K562 (cell line): ENCODE measurements around the gene SDK1. TPM values are rescaled to one million over a fixed set of nuclear protein-coding genes. Genes with fewer than 3 reads are reported as not detected.

Experiments
- ATAC-seq: fragments of 200-7000 bp; cut with Tn5 transposase; 3 replicates; pipeline ENCODE4 v1.9.1; 2020; ENCODE audit warnings: moderate library complexity
- BruUV-seq: library from RNA; stranded (reverse); fragments of 400-500 nt; replicated peaks from 2 replicates; lab custom pipeline; 2021; lab: Mats Ljungman, UMichigan
- CTCF ChIA-PET: fragments of 300-600 bp; formaldehyde crosslinking; extraction: SDS; loops from one replicate; lab custom pipeline; 2021; ENCODE audit warnings: low intra/inter-chr PET ratio; lab: Yijun Ruan, JAX
- POLR2A ChIA-PET: fragments of 300-600, 350-650 bp; sonication (Branson Sonifier 250); formaldehyde crosslinking; extraction: SDS; loops from one replicate; lab custom pipeline; 2021; ENCODE audit warnings: antibody characterized with exemption, inconsistent platforms; lab: Yijun Ruan, JAX
- DNase-seq, 4 experiments: peaks; one replicate each; pipeline versions ENCODE4 v3.0.0 to v3.0.0-alpha.2; 2011 to 2018; ENCODE audit warnings: low spot score in 3 of 4, mixed read lengths in 3 of 4; ENCODE audit errors: extremely low read depth in 1 of 4
- FAIRE-seq: peaks from 2 replicates; lab custom pipeline; 2011; peaks lifted over from hg19 to GRCh38; lab: Jason Lieb, UNC
- H2AFZ ChIP-seq: 2 replicates; pipeline ENCODE4 v1.6.0; 2011; ENCODE audit warnings: low read depth, low read length, control low read depth, inconsistent platforms
- H3K27ac ChIP-seq: fragments of 200-600 bp; 3 replicates; pipeline ENCODE4 v1.8.0; 2011; ENCODE audit warnings: low read depth, mild to moderate bottlenecking, control low read depth, inconsistent platforms, low read length, moderate library complexity, mixed read lengths; ENCODE audit errors: extremely low read depth
- H3K27me3 ChIP-seq, 2 experiments: fragments of 300-600 bp in 1 of 2; 2 replicates in 1 of 2; 3 replicates in 1 of 2; pipeline versions ENCODE4 v1.6.0 to v1.8.0; 2011; ENCODE audit warnings: inconsistent platforms in 2 of 2, low read length in 2 of 2, mild to moderate bottlenecking in 1 of 2, mixed read lengths in 1 of 2, moderate library complexity in 1 of 2; ENCODE audit not compliant: control insufficient read depth in 2 of 2, insufficient read depth in 2 of 2
- H3K36me3 ChIP-seq: fragments of 300-600 bp; 3 replicates; pipeline ENCODE4 v1.8.0; 2011; ENCODE audit warnings: mild to moderate bottlenecking, low read length, inconsistent platforms; ENCODE audit not compliant: control insufficient read depth, insufficient read depth
- H3K4me1 ChIP-seq, 2 experiments: fragments of 200-600 bp in 1 of 2; replicated peaks in 1 of 2; 2 replicates in 1 of 2; 3 replicates in 1 of 2; pipeline versions ENCODE4 v1.5.1 to v1.8.0; 2011; ENCODE audit warnings: inconsistent platforms in 2 of 2, low read length in 2 of 2, mild to moderate bottlenecking in 1 of 2, mixed read lengths in 1 of 2, moderate library complexity in 1 of 2; ENCODE audit not compliant: control insufficient read depth in 2 of 2, insufficient read depth in 2 of 2
- H3K4me2 ChIP-seq: 2 replicates; pipeline ENCODE4 v1.6.1; 2011; ENCODE audit warnings: low read length, control low read depth, inconsistent platforms, mixed read lengths; ENCODE audit not compliant: insufficient read depth
- H3K4me3 ChIP-seq: fragments of 200-600 bp; sonication (generic), shearing (Covaris generic); 2 replicates; pipeline ENCODE4 v1.5.1; 2016; ENCODE audit warnings: control low read depth, inconsistent platforms
- H3K79me2 ChIP-seq: fragments of 200-600 bp; 3 replicates; pipeline ENCODE4 v1.8.0; 2011; ENCODE audit warnings: low read length, inconsistent platforms; ENCODE audit not compliant: control insufficient read depth, insufficient read depth
- H3K9ac ChIP-seq, 2 experiments: 2 replicates each; pipeline versions ENCODE4 v1.6.0 to v1.6.1; 2011; ENCODE audit warnings: low read depth in 2 of 2, low read length in 2 of 2, control low read depth in 1 of 2, inconsistent platforms in 1 of 2, mild to moderate bottlenecking in 1 of 2, mixed read lengths in 1 of 2; ENCODE audit not compliant: insufficient read depth in 1 of 2
- H3K9me1 ChIP-seq: one replicate; pipeline ENCODE4 v1.6.0; 2011; ENCODE audit warnings: inconsistent platforms, mild to moderate bottlenecking, low read length, moderate library complexity; ENCODE audit not compliant: control insufficient read depth, insufficient read depth
- H3K9me3 ChIP-seq: replicated peaks from 2 replicates; pipeline ENCODE4 v1.5.1; 2011; ENCODE audit warnings: low read depth, low read length, inconsistent platforms; ENCODE audit not compliant: control insufficient read depth, insufficient read depth
- H4K20me1 ChIP-seq: replicated peaks from 2 replicates; pipeline ENCODE4 v1.6.1; 2011; ENCODE audit warnings: low read length, inconsistent platforms, mixed read lengths; ENCODE audit not compliant: control insufficient read depth, insufficient read depth
- ATF7 ChIP-seq: fragments of 450-650 bp; IDR thresholded peaks from 2 replicates; pipeline ENCODE4 v1.7.1; 2014; ENCODE audit warnings: mild to moderate bottlenecking, moderate library complexity
- CBX3 ChIP-seq, 2 experiments: IDR thresholded peaks; 1 replicate in 1 of 2; 2 replicates in 1 of 2; pipeline ENCODE4 v1.6.1; 2012; ENCODE audit warnings: inconsistent platforms in 2 of 2, low read length in 2 of 2, borderline replicate concordance in 1 of 2, control low read depth in 1 of 2
- DIDO1 ChIP-seq: fragments of 450-650 bp; IDR thresholded peaks from 2 replicates; pipeline ENCODE4 v1.6.1; 2016; ENCODE audit warnings: low read depth, missing biosample characterization, missing genetic modification characterization
- GATAD2B ChIP-seq: fragments of 450-650 bp; IDR thresholded peaks from 2 replicates; pipeline ENCODE4 v1.6.1; 2017; ENCODE audit warnings: mild to moderate bottlenecking, borderline replicate concordance
- SMARCA5 ChIP-seq: fragments of 450-650 bp; IDR thresholded peaks from 2 replicates; pipeline ENCODE4 v1.6.1; 2016
- THAP12 ChIP-seq: fragments of 250-450 bp; sonication (Bioruptor Pico); IDR thresholded peaks from 2 replicates; pipeline ENCODE4 v1.9.0; 2021; ENCODE audit warnings: mild to moderate bottlenecking, inconsistent platforms
- TOE1 ChIP-seq, 2 experiments: fragments of 450-650 bp in 1 of 2; sonication (generic) in 1 of 2; formaldehyde crosslinking in 1 of 2; IDR thresholded peaks; 2 replicates each; pipeline versions ENCODE4 v1.7.1 to v1.8.0; 2016 to 2022; ENCODE audit warnings: borderline replicate concordance in 2 of 2, mild to moderate bottlenecking in 2 of 2, antibody characterized with exemption in 1 of 2, inconsistent platforms in 1 of 2, low read depth in 1 of 2, missing genetic modification reagents in 1 of 2, moderate library complexity in 1 of 2
- ZNF224 ChIP-seq: sonication (generic); formaldehyde crosslinking; IDR thresholded peaks from 2 replicates; pipeline ENCODE4 v1.8.0; 2022; ENCODE audit warnings: mild to moderate bottlenecking, missing genetic modification reagents
- ZNF444 ChIP-seq: fragments of 250-450 bp; sonication (Bioruptor Pico); IDR thresholded peaks from 2 replicates; pipeline ENCODE4 v1.4.0; 2020; ENCODE audit warnings: mild to moderate bottlenecking, moderate library complexity
- ZNF699 ChIP-seq: fragments of 250-450 bp; sonication (Bioruptor Pico); IDR thresholded peaks from 2 replicates; pipeline ENCODE4 v1.8.0; 2021; ENCODE audit warnings: mild to moderate bottlenecking, moderate library complexity; ENCODE audit not compliant: insufficient replicate concordance
- WGBS: fragments of 100-300 bp; shearing (Covaris generic); methylation state at CpG from one replicate; pipeline ENCODE4 v1.1.6; 2016; ENCODE audit warnings: low coverage, mixed read lengths; ENCODE audit not compliant: insufficient coverage; ENCODE audit errors: missing lambda C conversion rate; 5-methylcytosine and 5-hydroxymethylcytosine counted together
- in situ Hi-C: fragments of 300-500 bp; cut with MboI; formaldehyde crosslinking; loops from 4 replicates; pipeline ENCODE4 v1.15.0; 2018; ENCODE audit warnings: inconsistent platforms, mixed read lengths
- intact Hi-C: fragments of 100-400 bp; cut with micrococcal nuclease; formaldehyde crosslinking; loops from 2 replicates; pipeline ENCODE4 v1.14.2; 2022
- polyA plus RNA-seq, 8 experiments: library from polyadenylated mRNA; depleted of rRNA in 4 of 8; stranded (reverse) in 5 of 8; unstranded in 3 of 8; fragments of >200 nt; fragmentation: Nextera tagmentation in 2 of 8; fragmentation: Illumina TruSeq in 1 of 8; extraction: Ambion mirVana in 2 of 8; extraction: Trizol in 1 of 8; gene quantifications; 2 replicates each; pipeline versions ENCODE4 v1.2.1 to v1.2.3, GENCODE V29; 2011 to 2014; ENCODE audit warnings: inconsistent platforms in 1 of 8, missing spikeins in 1 of 8
- total RNA-seq, 7 experiments: library from RNA; depleted of rRNA in 6 of 7; stranded (reverse); fragments of >200 nt in 6 of 7; fragmentation: Illumina TruSeq in 2 of 7; extraction: Trizol in 2 of 7; gene quantifications; 2 replicates each; pipeline versions ENCODE4 v1.2.1 to v1.2.3, GENCODE V29; 2011 to 2021; ENCODE audit warnings: low replicate concordance in 1 of 7
- TF ChIP-seq, protein P1 (sequence below): fragments of 250-450 bp; sonication (Bioruptor Pico); IDR thresholded peaks from 2 replicates; pipeline ENCODE4 v1.4.0; 2020
- TF ChIP-seq, protein P2 (sequence below): sonication (generic); formaldehyde crosslinking; IDR thresholded peaks from 2 replicates; pipeline ENCODE4 v1.8.1; 2023; ENCODE audit warnings: mild to moderate bottlenecking, missing genetic modification reagents

SDK1 gene
- total and polyA plus RNA-seq, 9 of the 15 experiments (the other 6 are each of a cell fraction or from before 2014, with no cell fraction given): 0.16 TPM; not detected in 8

- in situ Hi-C loops: loop anchor here (25.0 kb wide), 1 partner anchor 1031 kb away; no protein-coding TSS in a partner anchor
- BruUV-seq: no TSS peak
- Histone ChIP-seq H4K20me1 (no peaks in the 10 kb centered on the region; the same call in 1 of the 2 replicates), H3K9me1 (peaks cover 3% of the 10 kb centered on the region), H3K27ac (no peak overlapping the region), H3K27me3 (peaks cover 3 to 21% of the 10 kb centered on the region in 2 experiments; a peak in 4 of 5 replicates), H3K79me2 (no peaks in the 10 kb centered on the region), H2AFZ (no peak overlapping the region), H3K9me3 (no peaks in the 10 kb centered on the region), H3K4me1 (no peaks in the 10 kb centered on the region), H3K9ac (no peak overlapping the region), H3K36me3 (no peaks in the 10 kb centered on the region), H3K4me3 (no peak overlapping the region), H3K4me2 (no peak overlapping the region)
- DNase-seq (no peak), FAIRE-seq (no peak), ATAC-seq (no peak)
- POLR2A ChIA-PET: no interaction called here
- intact Hi-C loops: no loop called here
- 0% methylated on average over 12 of the region's 12 CpGs for WGBS
- CTCF ChIA-PET: no interaction called here
- TF ChIP-seq CBX3 (IDR thresholded peaks at IDR 0.05; ENCODE audit: borderline replicate concordance in 1 of 2, low read length in 2 of 2): no peak
- TF ChIP-seq, protein P1, sequence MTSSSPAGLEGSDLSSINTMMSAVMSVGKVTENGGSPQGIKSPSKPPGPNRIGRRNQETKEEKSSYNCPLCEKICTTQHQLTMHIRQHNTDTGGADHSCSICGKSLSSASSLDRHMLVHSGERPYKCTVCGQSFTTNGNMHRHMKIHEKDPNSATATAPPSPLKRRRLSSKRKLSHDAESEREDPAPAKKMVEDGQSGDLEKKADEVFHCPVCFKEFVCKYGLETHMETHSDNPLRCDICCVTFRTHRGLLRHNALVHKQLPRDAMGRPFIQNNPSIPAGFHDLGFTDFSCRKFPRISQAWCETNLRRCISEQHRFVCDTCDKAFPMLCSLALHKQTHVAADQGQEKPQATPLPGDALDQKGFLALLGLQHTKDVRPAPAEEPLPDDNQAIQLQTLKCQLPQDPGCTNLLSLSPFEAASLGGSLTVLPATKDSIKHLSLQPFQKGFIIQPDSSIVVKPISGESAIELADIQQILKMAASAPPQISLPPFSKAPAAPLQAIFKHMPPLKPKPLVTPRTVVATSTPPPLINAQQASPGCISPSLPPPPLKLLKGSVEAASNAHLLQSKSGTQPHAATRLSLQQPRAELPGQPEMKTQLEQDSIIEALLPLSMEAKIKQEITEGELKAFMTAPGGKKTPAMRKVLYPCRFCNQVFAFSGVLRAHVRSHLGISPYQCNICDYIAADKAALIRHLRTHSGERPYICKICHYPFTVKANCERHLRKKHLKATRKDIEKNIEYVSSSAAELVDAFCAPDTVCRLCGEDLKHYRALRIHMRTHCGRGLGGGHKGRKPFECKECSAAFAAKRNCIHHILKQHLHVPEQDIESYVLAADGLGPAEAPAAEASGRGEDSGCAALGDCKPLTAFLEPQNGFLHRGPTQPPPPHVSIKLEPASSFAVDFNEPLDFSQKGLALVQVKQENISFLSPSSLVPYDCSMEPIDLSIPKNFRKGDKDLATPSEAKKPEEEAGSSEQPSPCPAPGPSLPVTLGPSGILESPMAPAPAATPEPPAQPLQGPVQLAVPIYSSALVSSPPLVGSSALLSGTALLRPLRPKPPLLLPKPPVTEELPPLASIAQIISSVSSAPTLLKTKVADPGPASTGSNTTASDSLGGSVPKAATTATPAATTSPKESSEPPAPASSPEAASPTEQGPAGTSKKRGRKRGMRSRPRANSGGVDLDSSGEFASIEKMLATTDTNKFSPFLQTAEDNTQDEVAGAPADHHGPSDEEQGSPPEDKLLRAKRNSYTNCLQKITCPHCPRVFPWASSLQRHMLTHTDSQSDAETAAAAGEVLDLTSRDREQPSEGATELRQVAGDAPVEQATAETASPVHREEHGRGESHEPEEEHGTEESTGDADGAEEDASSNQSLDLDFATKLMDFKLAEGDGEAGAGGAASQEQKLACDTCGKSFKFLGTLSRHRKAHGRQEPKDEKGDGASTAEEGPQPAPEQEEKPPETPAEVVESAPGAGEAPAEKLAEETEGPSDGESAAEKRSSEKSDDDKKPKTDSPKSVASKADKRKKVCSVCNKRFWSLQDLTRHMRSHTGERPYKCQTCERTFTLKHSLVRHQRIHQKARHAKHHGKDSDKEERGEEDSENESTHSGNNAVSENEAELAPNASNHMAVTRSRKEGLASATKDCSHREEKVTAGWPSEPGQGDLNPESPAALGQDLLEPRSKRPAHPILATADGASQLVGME (CRISPR knock-in tag): no peak
- no peak for TF ChIP-seq ATF7
- no peak for TF ChIP-seq TOE1 (IDR thresholded peaks at IDR 0.05; ENCODE audit: borderline replicate concordance)
- no peak for TF ChIP-seq TOE1 (CRISPR knock-in tag; IDR thresholded peaks at IDR 0.05; ENCODE audit: borderline replicate concordance, low read depth)
- TF ChIP-seq SMARCA5: no peak
- TF ChIP-seq, protein P2, sequence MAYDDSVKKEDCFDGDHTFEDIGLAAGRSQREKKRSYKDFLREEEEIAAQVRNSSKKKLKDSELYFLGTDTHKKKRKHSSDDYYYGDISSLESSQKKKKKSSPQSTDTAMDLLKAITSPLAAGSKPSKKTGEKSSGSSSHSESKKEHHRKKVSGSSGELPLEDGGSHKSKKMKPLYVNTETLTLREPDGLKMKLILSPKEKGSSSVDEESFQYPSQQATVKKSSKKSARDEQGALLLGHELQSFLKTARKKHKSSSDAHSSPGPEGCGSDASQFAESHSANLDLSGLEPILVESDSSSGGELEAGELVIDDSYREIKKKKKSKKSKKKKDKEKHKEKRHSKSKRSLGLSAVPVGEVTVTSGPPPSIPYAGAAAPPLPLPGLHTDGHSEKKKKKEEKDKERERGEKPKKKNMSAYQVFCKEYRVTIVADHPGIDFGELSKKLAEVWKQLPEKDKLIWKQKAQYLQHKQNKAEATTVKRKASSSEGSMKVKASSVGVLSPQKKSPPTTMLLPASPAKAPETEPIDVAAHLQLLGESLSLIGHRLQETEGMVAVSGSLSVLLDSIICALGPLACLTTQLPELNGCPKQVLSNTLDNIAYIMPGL (CRISPR knock-in tag): no peak
- no peak for TF ChIP-seq DIDO1
- no peak for TF ChIP-seq THAP12
- no peak for TF ChIP-seq GATAD2B
- no peak for TF ChIP-seq ZNF444 (CRISPR knock-in tag)
- no peak for TF ChIP-seq ZNF224 (CRISPR knock-in tag)
- no peak for TF ChIP-seq ZNF699 (CRISPR knock-in tag)
Observed at GRCh38 chr7:3893151-3893788, 592.2 kb downstream of the SDK1 start.
